ENCODE data around the gene ALDOA. TPM values are rescaled to one million over a fixed set of nuclear protein-coding genes. Genes with fewer than 3 reads are reported as not detected.
A peak's percentile ranks its signal among the peaks of the same experiment; 100 is the strongest.

The ALDOA gene
- total and polyA plus RNA-seq, 9 of the 15 experiments (the other 6 are each of a cell fraction or from before 2014, with no cell fraction given) = 311 to 2,224 (median 1,293) TPM

DNA sequence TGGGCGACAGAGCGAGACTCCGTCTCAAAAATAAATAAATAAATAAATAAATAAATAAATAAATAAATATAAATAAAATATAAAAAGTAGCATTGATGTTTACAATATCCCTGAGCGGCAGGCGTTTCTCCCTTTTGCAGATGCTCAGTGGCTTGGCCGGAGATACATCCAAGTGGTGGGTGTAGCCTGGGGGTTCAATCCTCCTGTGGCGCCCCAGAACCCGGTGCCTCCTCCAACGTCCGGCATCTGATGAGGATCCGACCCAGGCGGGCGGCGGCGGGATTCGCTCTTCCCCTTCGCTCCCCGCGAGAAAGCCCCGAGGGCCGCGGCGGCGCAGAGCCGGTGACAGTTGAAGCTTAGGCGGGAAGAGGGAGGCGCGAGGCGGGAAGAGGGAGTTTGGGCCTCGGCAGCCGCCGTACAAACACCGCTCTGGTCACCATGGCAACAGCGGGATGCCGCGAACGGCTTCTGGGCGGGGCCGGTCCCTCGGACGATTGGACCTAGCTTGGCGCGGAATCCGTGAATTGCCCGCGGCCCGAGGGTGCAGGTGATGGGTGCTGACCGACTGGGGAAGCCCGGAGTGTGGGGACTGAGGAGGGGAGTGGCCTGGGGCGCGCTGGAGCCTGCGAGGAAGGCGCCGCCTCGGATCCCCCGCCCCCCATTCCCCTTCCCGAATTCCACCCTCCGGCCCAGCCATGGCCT, 12.7 kb upstream of the ALDOA start (continued):
- TF ChIP-seq, protein P1, sequence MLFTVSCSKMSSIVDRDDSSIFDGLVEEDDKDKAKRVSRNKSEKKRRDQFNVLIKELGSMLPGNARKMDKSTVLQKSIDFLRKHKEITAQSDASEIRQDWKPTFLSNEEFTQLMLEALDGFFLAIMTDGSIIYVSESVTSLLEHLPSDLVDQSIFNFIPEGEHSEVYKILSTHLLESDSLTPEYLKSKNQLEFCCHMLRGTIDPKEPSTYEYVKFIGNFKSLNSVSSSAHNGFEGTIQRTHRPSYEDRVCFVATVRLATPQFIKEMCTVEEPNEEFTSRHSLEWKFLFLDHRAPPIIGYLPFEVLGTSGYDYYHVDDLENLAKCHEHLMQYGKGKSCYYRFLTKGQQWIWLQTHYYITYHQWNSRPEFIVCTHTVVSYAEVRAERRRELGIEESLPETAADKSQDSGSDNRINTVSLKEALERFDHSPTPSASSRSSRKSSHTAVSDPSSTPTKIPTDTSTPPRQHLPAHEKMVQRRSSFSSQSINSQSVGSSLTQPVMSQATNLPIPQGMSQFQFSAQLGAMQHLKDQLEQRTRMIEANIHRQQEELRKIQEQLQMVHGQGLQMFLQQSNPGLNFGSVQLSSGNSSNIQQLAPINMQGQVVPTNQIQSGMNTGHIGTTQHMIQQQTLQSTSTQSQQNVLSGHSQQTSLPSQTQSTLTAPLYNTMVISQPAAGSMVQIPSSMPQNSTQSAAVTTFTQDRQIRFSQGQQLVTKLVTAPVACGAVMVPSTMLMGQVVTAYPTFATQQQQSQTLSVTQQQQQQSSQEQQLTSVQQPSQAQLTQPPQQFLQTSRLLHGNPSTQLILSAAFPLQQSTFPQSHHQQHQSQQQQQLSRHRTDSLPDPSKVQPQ (CRISPR knock-in tag; IDR thresholded peaks at IDR 0.05; ENCODE audit: borderline replicate concordance) = no peak
- TF ChIP-seq HNRNPUL1 (IDR thresholded peaks at IDR 0.05; ENCODE audit: low read length) (no peak), TCF7L2 (IDR thresholded peaks at IDR 0.05; ENCODE audit: low read depth, low read length) (no peak), WHSC1 (IDR thresholded peaks at IDR 0.05; ENCODE audit: low read length) (no peak), FOS (IDR thresholded peaks at IDR 0.05; ENCODE audit: extremely low read depth, insufficient read length) (no peak), ZNF586 (CRISPR knock-in tag; conservative IDR thresholded peaks at IDR 0.05) (no peak), GTF2E2 (tag; IDR thresholded peaks at IDR 0.05) (peak; percentile 49; the same call in 1 of the 2 replicates), ZNF77 (CRISPR knock-in tag; IDR thresholded peaks at IDR 0.05) (no peak), DNMT1 (IDR thresholded peaks at IDR 0.05) (no peak), TEAD1 (CRISPR knock-in tag; IDR thresholded peaks at IDR 0.05) (peak in 1 of 2 experiments; percentile 89; a peak in 1 of 4 replicates), SNRNP70 (optimal IDR thresholded peaks at IDR 0.05; ENCODE audit: low read depth, low read length) (no peak), SMAD4 (CRISPR knock-in tag; conservative IDR thresholded peaks at IDR 0.05) (peak; percentile 47), EGR1 (conservative IDR thresholded peaks at IDR 0.05) (no peak), RBM39 (optimal IDR thresholded peaks at IDR 0.05; ENCODE audit: low read depth, low read length) (no peak), ZNF224 (CRISPR knock-in tag; IDR thresholded peaks at IDR 0.05) (no peak), TARDBP (IDR thresholded peaks at IDR 0.05) (no peak), NCOA6 (IDR thresholded peaks at IDR 0.05) (no peak), NFIC (IDR thresholded peaks at IDR 0.05) (peak; percentile 47), CBX5 (IDR thresholded peaks at IDR 0.05; ENCODE audit: borderline replicate concordance, low read depth) (no peak), C11orf30 (IDR thresholded peaks at IDR 0.05; ENCODE audit: low read depth) (no peak)
- TF ChIP-seq, protein P2, sequence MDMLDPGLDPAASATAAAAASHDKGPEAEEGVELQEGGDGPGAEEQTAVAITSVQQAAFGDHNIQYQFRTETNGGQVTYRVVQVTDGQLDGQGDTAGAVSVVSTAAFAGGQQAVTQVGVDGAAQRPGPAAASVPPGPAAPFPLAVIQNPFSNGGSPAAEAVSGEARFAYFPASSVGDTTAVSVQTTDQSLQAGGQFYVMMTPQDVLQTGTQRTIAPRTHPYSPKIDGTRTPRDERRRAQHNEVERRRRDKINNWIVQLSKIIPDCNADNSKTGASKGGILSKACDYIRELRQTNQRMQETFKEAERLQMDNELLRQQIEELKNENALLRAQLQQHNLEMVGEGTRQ (CRISPR knock-in tag; IDR thresholded peaks at IDR 0.05) = no peak
- TF ChIP-seq, protein P3, sequence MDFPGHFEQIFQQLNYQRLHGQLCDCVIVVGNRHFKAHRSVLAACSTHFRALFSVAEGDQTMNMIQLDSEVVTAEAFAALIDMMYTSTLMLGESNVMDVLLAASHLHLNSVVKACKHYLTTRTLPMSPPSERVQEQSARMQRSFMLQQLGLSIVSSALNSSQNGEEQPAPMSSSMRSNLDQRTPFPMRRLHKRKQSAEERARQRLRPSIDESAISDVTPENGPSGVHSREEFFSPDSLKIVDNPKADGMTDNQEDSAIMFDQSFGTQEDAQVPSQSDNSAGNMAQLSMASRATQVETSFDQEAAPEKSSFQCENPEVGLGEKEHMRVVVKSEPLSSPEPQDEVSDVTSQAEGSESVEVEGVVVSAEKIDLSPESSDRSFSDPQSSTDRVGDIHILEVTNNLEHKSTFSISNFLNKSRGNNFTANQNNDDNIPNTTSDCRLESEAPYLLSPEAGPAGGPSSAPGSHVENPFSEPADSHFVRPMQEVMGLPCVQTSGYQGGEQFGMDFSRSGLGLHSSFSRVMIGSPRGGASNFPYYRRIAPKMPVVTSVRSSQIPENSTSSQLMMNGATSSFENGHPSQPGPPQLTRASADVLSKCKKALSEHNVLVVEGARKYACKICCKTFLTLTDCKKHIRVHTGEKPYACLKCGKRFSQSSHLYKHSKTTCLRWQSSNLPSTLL (IDR thresholded peaks at IDR 0.05) = no peak
- TF ChIP-seq, protein P4, sequence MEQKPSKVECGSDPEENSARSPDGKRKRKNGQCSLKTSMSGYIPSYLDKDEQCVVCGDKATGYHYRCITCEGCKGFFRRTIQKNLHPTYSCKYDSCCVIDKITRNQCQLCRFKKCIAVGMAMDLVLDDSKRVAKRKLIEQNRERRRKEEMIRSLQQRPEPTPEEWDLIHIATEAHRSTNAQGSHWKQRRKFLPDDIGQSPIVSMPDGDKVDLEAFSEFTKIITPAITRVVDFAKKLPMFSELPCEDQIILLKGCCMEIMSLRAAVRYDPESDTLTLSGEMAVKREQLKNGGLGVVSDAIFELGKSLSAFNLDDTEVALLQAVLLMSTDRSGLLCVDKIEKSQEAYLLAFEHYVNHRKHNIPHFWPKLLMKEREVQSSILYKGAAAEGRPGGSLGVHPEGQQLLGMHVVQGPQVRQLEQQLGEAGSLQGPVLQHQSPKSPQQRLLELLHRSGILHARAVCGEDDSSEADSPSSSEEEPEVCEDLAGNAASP (IDR thresholded peaks at IDR 0.05) = no peak
- TF ChIP-seq, protein P5, sequence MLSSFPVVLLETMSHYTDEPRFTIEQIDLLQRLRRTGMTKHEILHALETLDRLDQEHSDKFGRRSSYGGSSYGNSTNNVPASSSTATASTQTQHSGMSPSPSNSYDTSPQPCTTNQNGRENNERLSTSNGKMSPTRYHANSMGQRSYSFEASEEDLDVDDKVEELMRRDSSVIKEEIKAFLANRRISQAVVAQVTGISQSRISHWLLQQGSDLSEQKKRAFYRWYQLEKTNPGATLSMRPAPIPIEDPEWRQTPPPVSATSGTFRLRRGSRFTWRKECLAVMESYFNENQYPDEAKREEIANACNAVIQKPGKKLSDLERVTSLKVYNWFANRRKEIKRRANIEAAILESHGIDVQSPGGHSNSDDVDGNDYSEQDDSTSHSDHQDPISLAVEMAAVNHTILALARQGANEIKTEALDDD (IDR thresholded peaks at IDR 0.05) = no peak

All from K562 (cell line).